Kidney (tissue), 14 donors: ENCODE data around the gene ATCAY. TPM values are rescaled to one million over a fixed set of nuclear protein-coding genes. Genes with fewer than 3 reads are reported as not detected.
"Not testable (repeated sequence)": the region's sequence is repeated elsewhere in the genome, so short reads cannot be mapped to it uniquely, and the experiment has no call there.

ENCODE experiments used
- DNase-seq, 5 donors: peaks; one replicate each; pipeline ENCODE4 v3.0.0-alpha.2; 2013 to 2020
- FAIRE-seq: peaks from 2 replicates; lab custom pipeline; 2012; peaks lifted over from hg19 to GRCh38; lab: Jason Lieb, UNC
- H3K27ac ChIP-seq, 2 donors: one replicate each; pipeline ENCODE4 v1.7.0; 2013; ENCODE audit warnings: low read depth in 2 of 2, low read length in 2 of 2, inconsistent platforms in 1 of 2
- H3K27me3 ChIP-seq: one replicate; pipeline ENCODE4 v1.7.1; 2013; ENCODE audit warnings: low read length, inconsistent platforms; ENCODE audit not compliant: control insufficient read depth, insufficient read depth
- H3K36me3 ChIP-seq, 3 donors: one replicate each; pipeline versions ENCODE4 v1.7.0 to v1.7.1; 2013; ENCODE audit warnings: low read length in 3 of 3, control low read depth in 1 of 3, inconsistent platforms in 1 of 3; ENCODE audit not compliant: insufficient read depth in 3 of 3, control insufficient read depth in 2 of 3
- H3K4me1 ChIP-seq, 3 donors: one replicate each; pipeline versions ENCODE4 v1.7.0 to v1.7.1; 2013; ENCODE audit warnings: low read length in 3 of 3, inconsistent platforms in 1 of 3, low read depth in 1 of 3; ENCODE audit not compliant: control insufficient read depth in 2 of 3, insufficient read depth in 2 of 3
- H3K4me3 ChIP-seq, 3 donors: one replicate each; pipeline versions ENCODE4 v1.7.0 to v1.8.1; 2013; ENCODE audit warnings: low read length in 3 of 3, control low read depth in 1 of 3, inconsistent platforms in 1 of 3
- H3K9ac ChIP-seq, 3 donors: one replicate each; pipeline versions ENCODE4 v1.7.0 to v1.7.1; 2013; ENCODE audit warnings: low read length in 3 of 3, control low read depth in 1 of 3, inconsistent platforms in 1 of 3
- H3K9me3 ChIP-seq, 3 donors: one replicate each; pipeline versions ENCODE4 v1.7.0 to v1.7.1; 2013; ENCODE audit warnings: low read length in 3 of 3, control low read depth in 1 of 3, inconsistent platforms in 1 of 3; ENCODE audit not compliant: control insufficient read depth in 2 of 3, insufficient read depth in 1 of 3
- intact Hi-C: fragments of 100-400 bp; cut with DNase I; formaldehyde crosslinking; loops from one replicate; pipeline ENCODE4 v1.11.1; 2022
- polyA plus RNA-seq: library from polyadenylated mRNA; stranded (reverse); fragments of 350-450 nt; fragmentation: Illumina TruSeq; extraction: RNeasy Lipid Tissue Mini Kit (QIAGEN cat#74804); gene quantifications from one replicate; pipeline ENCODE4 v1.2.3, GENCODE V29; 2014; ENCODE audit warnings: low read depth, low replicate concordance; ENCODE audit not compliant: insufficient read depth
- total RNA-seq: library from RNA; stranded (reverse); fragmentation: NEBNext Ultra II Directional; extraction: Animal tissue kit (Norgen Biotek cat#: 25700); gene quantifications from one replicate; pipeline ENCODE4 v1.2.1, GENCODE V29; 2021
- TF ChIP-seq, protein P1 (sequence below): IDR thresholded peaks from 3 replicates; pipeline ENCODE4 v1.5.1; 2012; ENCODE audit warnings: mild to moderate bottlenecking, moderate library complexity, borderline replicate concordance; ENCODE audit not compliant: insufficient read depth; ENCODE audit errors: extremely low read depth
- donor health status: control.
- donor health status: control.
- donor health status: control.
- donor health status: control.
- donor health status: control.
- donor health status: DM: yes; HTN: yes; CAD: no.
- donor health status: Normal renal cell carcinoma (clear cell type).

ATCAY gene
- total and polyA plus RNA-seq, 2 donors from 2014 or later: 0.16 TPM; not detected in 1

DNA sequence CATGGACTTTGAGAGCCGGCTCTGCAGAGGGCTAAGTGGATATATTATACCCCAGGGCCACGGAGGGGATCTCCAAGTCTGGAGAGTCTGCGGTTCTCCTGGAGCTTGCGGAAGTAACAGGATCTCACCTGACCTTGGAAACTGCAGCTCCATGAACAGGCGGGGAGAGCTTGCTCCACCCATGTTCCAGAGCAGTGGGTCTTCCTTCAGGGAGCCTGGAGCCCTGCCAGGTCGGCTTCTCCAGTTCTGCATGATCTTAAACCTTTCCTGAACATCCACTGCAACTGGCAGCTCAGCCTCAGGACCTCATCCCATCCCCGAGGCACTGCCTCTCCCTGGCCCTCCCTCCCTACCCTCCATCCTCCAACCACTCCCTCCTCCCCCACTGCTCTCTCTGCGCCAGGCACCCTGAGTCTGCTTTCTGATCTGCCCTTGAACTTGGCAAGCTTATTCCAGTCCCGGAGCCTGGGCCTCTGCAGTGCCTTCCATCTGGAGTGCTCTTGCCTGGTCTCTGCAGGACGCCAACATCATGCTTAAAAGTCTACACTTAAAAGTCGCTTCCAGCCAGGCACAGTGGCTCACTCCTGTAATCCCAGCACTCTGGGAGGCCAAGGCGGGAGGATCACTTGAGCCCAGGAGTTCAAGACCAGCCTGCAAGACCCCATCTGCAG lies 13.2 kb downstream of the ATCAY start:
- Histone ChIP-seq H3K36me3 (no peaks in the 10 kb centered on the region), H3K27me3 (no peaks in the 10 kb centered on the region), H3K27ac (no peak overlapping the region), H3K4me3 (no peak overlapping the region), H3K9me3 (peaks cover 0 to 5% (median 0%) of the 10 kb centered on the region in 3 donors), H3K9ac (no peak overlapping the region), H3K4me1 (no peaks in the 10 kb centered on the region)
- intact Hi-C loops: no loop called here
- TF ChIP-seq, protein P1, sequence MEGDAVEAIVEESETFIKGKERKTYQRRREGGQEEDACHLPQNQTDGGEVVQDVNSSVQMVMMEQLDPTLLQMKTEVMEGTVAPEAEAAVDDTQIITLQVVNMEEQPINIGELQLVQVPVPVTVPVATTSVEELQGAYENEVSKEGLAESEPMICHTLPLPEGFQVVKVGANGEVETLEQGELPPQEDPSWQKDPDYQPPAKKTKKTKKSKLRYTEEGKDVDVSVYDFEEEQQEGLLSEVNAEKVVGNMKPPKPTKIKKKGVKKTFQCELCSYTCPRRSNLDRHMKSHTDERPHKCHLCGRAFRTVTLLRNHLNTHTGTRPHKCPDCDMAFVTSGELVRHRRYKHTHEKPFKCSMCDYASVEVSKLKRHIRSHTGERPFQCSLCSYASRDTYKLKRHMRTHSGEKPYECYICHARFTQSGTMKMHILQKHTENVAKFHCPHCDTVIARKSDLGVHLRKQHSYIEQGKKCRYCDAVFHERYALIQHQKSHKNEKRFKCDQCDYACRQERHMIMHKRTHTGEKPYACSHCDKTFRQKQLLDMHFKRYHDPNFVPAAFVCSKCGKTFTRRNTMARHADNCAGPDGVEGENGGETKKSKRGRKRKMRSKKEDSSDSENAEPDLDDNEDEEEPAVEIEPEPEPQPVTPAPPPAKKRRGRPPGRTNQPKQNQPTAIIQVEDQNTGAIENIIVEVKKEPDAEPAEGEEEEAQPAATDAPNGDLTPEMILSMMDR: no peak
- DNase-seq: peak in 1 of 5 donors; percentile 18
- FAIRE-seq: no peak

DNA sequence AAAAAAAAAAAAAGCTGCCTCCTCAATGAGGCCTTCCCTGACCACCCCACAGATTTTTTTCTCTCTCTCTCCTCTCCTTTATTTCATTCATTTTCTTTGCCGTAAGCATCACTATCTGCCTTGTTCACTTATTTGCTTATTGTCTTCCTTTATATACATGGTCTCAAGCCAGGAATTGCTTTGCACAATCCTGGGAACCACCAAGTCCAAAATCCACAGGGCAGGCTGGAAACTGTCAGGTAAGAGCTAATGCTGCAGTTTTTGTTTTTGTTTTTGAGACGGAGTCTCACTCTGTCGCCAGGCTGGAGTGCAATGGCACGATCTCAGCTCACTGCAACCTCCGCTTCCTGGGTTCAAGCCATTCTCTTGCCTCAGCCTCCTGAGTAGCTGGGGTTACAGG lies 14.5 kb downstream of the ATCAY start:
- H3K27ac ChIP-seq, H3K4me1 ChIP-seq, H3K4me3 ChIP-seq, DNase-seq, H3K36me3 ChIP-seq, FAIRE-seq, H3K9ac ChIP-seq, intact Hi-C loops, H3K9me3 ChIP-seq, H3K27me3 ChIP-seq: not testable (repeated sequence)

DNA sequence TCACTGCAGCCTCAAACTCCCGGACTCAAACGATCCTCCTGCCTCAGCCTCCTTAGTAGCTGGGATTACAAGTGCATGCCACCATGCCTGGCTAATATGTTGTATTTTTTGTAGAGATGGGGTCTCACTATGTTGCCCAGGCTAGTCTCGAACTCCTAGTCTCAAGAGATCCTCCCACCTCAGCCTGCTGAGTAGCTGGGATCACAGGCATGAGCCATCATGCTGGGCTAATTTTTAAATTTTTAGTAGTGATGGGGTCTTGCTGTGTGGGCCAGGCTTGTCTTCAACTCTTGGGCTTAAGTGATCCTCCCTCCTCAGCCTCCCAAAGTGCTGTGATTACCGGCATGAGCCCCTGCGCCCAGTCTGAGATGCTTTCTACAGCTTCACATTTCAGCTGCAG lies 15.3 kb downstream of the ATCAY start:
- Histone ChIP-seq H3K9me3 (peaks cover 0 to 6% (median 0%) of the 10 kb centered on the region in 3 donors), H3K9ac (no peak overlapping the region), H3K4me3 (no peak overlapping the region), H3K27ac (no peak overlapping the region), H3K36me3 (no peaks in the 10 kb centered on the region), H3K27me3 (no peaks in the 10 kb centered on the region), H3K4me1 (no peaks in the 10 kb centered on the region)
- FAIRE-seq: no peak
- DNase-seq: no peak
- TF ChIP-seq, protein P1: no peak
- intact Hi-C loops: no loop called here

DNA sequence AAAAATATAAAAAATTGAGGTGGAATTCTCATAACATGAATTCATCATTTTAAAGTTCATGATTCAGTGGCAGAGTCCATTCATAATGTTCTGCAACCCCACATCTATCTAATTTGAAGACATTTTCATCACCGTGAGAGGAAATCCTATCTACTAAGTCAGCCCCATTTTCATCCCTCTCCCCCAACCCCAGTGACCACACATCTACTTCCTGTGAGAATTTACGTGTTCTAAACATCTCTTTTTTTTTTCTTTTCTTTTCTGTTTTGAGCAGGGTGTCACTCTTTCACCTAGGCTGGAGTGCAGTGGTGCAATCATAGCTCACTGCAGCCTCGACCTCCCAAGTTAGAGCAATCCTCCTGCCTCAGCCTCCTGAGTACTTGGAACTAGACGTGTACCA lies 17.5 kb downstream of the ATCAY start:
- no peak overlapping the region for H3K27ac ChIP-seq
- TF ChIP-seq, protein P1: no peak
- DNase-seq (no peak), FAIRE-seq (no peak)
- no peak overlapping the region for H3K4me3 ChIP-seq
- no peaks in the 10 kb centered on the region for H3K27me3 ChIP-seq
- no peaks in the 10 kb centered on the region for H3K4me1 ChIP-seq
- intact Hi-C loops: no loop called here
- H3K36me3 ChIP-seq: no peaks in the 10 kb centered on the region
- H3K9me3 ChIP-seq: peaks cover 0 to 6% (median 0%) of the 10 kb centered on the region in 3 donors
- H3K9ac ChIP-seq: no peak overlapping the region
